SK-N-SH (cell line): ENCODE measurements around the gene MCF2L.

Experiments
- EZH2phosphoT487 ChIP-seq: fragments of 200-600 bp; sonication (generic); IDR thresholded peaks from 2 replicates; pipeline ENCODE4 v1.6.1; 2017; ENCODE audit warnings: low read depth, mixed run types, mild to moderate bottlenecking, antibody characterized with exemption, moderate library complexity, borderline replicate concordance
- FOXM1 ChIP-seq: IDR thresholded peaks from 2 replicates; pipeline ENCODE4 v1.4.0; 2012; ENCODE audit warnings: low read depth, mild to moderate bottlenecking
- MXI1 ChIP-seq: IDR thresholded peaks from 2 replicates; pipeline ENCODE4 v1.6.1; 2012; ENCODE audit warnings: mild to moderate bottlenecking, low read depth, low read length, improper control_type of control experiment
- POLR2AphosphoS5 ChIP-seq: IDR thresholded peaks from 2 replicates; pipeline ENCODE4 v1.6.1; 2012; ENCODE audit warnings: low read depth, low read length
- RFX5 ChIP-seq: IDR thresholded peaks from 2 replicates; pipeline ENCODE4 v1.6.1; 2012; ENCODE audit warnings: mild to moderate bottlenecking, improper control_type of control experiment, low read length
- RXRA ChIP-seq: IDR thresholded peaks from 2 replicates; pipeline ENCODE4 v1.4.0; 2012; ENCODE audit warnings: low read depth, mild to moderate bottlenecking, borderline replicate concordance
- TAF1 ChIP-seq: IDR thresholded peaks from 2 replicates; pipeline ENCODE4 v1.6.1; 2012; ENCODE audit warnings: low read depth, mild to moderate bottlenecking, low read length, moderate library complexity, borderline replicate concordance
- TF ChIP-seq, protein P1 (sequence below): fragments of 200-600 bp; sonication (generic); IDR thresholded peaks from 2 replicates; pipeline ENCODE4 v1.6.1; 2017; ENCODE audit warnings: antibody characterized with exemption, mild to moderate bottlenecking, moderate library complexity
- TF ChIP-seq, protein P2 (sequence below): IDR thresholded peaks from 2 replicates; pipeline ENCODE4 v1.4.0; 2012; ENCODE audit warnings: low read depth, borderline replicate concordance

DNA sequence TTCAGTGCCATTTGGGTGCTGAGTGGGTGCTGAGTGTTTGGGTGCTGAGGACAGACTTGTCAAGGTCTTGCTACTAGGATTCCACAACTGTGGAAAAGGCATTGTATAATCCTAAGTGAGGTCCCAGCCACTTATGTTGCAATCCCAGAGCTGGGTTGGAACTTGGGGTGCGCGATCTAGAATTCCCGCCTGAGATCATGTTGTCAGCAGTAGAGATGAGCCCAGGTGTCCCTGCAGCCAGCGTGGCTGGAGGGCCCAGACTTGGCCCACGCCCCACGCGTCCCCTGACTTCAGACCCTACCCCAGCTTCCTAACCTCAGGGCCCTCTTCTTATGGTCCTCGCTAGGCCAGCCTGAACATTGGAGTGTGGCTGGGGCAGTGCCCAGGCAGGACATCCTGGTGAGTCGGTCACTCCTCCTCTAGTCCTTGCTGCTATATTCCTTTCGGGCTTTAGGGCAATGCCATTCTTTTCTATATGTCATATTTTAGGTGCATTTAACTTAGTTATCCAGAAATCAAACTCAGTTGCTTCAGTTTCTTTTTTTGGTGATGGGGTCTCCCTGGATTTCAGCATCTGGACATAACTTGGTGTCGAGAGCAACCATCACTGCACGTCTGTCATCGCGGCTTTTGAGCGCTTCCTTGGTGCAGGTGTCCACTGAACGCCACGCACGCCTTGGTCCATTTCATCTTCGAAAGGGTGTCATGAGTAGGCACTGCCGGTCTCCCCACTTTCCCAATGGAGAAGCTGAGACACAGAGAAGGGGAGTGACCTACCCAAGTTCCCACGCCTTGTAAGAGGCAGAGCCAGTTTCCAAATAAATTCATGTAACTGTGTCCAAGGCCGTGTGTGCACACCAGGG lies 90.2 kb downstream of the MCF2L start:
- TF ChIP-seq, protein P1, sequence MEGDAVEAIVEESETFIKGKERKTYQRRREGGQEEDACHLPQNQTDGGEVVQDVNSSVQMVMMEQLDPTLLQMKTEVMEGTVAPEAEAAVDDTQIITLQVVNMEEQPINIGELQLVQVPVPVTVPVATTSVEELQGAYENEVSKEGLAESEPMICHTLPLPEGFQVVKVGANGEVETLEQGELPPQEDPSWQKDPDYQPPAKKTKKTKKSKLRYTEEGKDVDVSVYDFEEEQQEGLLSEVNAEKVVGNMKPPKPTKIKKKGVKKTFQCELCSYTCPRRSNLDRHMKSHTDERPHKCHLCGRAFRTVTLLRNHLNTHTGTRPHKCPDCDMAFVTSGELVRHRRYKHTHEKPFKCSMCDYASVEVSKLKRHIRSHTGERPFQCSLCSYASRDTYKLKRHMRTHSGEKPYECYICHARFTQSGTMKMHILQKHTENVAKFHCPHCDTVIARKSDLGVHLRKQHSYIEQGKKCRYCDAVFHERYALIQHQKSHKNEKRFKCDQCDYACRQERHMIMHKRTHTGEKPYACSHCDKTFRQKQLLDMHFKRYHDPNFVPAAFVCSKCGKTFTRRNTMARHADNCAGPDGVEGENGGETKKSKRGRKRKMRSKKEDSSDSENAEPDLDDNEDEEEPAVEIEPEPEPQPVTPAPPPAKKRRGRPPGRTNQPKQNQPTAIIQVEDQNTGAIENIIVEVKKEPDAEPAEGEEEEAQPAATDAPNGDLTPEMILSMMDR = no peak
- TF ChIP-seq FOXM1 = no peak
- TF ChIP-seq, protein P2, sequence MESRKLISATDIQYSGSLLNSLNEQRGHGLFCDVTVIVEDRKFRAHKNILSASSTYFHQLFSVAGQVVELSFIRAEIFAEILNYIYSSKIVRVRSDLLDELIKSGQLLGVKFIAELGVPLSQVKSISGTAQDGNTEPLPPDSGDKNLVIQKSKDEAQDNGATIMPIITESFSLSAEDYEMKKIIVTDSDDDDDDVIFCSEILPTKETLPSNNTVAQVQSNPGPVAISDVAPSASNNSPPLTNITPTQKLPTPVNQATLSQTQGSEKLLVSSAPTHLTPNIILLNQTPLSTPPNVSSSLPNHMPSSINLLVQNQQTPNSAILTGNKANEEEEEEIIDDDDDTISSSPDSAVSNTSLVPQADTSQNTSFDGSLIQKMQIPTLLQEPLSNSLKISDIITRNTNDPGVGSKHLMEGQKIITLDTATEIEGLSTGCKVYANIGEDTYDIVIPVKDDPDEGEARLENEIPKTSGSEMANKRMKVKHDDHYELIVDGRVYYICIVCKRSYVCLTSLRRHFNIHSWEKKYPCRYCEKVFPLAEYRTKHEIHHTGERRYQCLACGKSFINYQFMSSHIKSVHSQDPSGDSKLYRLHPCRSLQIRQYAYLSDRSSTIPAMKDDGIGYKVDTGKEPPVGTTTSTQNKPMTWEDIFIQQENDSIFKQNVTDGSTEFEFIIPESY = no peak
- TF ChIP-seq RXRA = no peak
- TF ChIP-seq TAF1 = no peak
- no peak for TF ChIP-seq POLR2AphosphoS5
- no peak for TF ChIP-seq RFX5
- no peak for TF ChIP-seq EZH2phosphoT487
- no peak for TF ChIP-seq MXI1
